Spleen (tissue), 11 donors: Measurements from ENCODE around the gene OR5AN1. TPM values are rescaled to one million over a fixed set of nuclear protein-coding genes. Genes with fewer than 3 reads are reported as not detected.
"Not testable (repeated sequence)": the region's sequence is repeated elsewhere in the genome, so short reads cannot be mapped to it uniquely, and the experiment has no call there.

Experiments
- DNase-seq: peaks from one replicate; pipeline ENCODE4 v3.0.0-alpha.2; 2020
- H3K27ac ChIP-seq, 8 donors: fragments of 200-600 bp; sonication (generic) in 7 of 8; 1 replicate in 4 of 8; 2 replicates in 4 of 8; pipeline versions ENCODE4 v1.5.0 to v1.8.0; 2016 to 2021; ENCODE audit warnings: inconsistent platforms in 4 of 8, mild to moderate bottlenecking in 4 of 8, moderate library complexity in 1 of 8
- H3K27me3 ChIP-seq, 7 donors: fragments of 200-600 bp; sonication (generic) in 6 of 7; replicated peaks in 1 of 7; 1 replicate in 4 of 7; 2 replicates in 3 of 7; pipeline versions ENCODE4 v1.5.0 to v1.8.0; 2016 to 2021; ENCODE audit warnings: inconsistent platforms in 3 of 7, mild to moderate bottlenecking in 1 of 7
- H3K36me3 ChIP-seq, 6 donors: fragments of 200-600 bp; sonication (generic) in 5 of 6; 1 replicate in 4 of 6; 2 replicates in 2 of 6; pipeline versions ENCODE4 v1.5.0 to v1.8.0; 2016 to 2021; ENCODE audit warnings: inconsistent platforms in 2 of 6
- H3K4me1 ChIP-seq, 6 donors: fragments of 200-600 bp; sonication (generic) in 5 of 6; 1 replicate in 3 of 6; 2 replicates in 3 of 6; pipeline versions ENCODE4 v1.5.0 to v1.8.0; 2016 to 2021; ENCODE audit warnings: inconsistent platforms in 3 of 6
- H3K4me3 ChIP-seq, 8 donors: fragments of 200-600 bp; sonication (generic) in 7 of 8; 1 replicate in 4 of 8; 2 replicates in 4 of 8; pipeline versions ENCODE4 v1.5.0 to v1.8.0; 2016 to 2021; ENCODE audit warnings: inconsistent platforms in 4 of 8, mild to moderate bottlenecking in 4 of 8, moderate library complexity in 2 of 8
- H3K9me3 ChIP-seq, 8 donors: fragments of 200-600 bp; sonication (generic) in 7 of 8; 1 replicate in 4 of 8; 2 replicates in 4 of 8; pipeline versions ENCODE4 v1.5.0 to v1.8.0; 2016 to 2021; ENCODE audit warnings: inconsistent platforms in 4 of 8
- POLR2A ChIP-seq, 3 donors: fragments of 450-650 bp; IDR thresholded peaks; one replicate each; pipeline ENCODE4 v1.5.1; 2017; ENCODE audit warnings: antibody characterized with exemption in 3 of 3, mild to moderate bottlenecking in 1 of 3
- POLR2AphosphoS5 ChIP-seq, 3 donors: sonication (generic); formaldehyde crosslinking; IDR thresholded peaks; one replicate each; pipeline ENCODE4 v1.5.1; 2017; ENCODE audit warnings: antibody characterized with exemption in 3 of 3
- WGBS, 5 donors: extraction: QIAGEN DNeasy Blood & Tissue Kit in 3 of 5; methylation state at CpG; one replicate each; pipeline versions ENCODE4 v1.1.5 to v1.1.7; 2013 to 2018; 5-methylcytosine and 5-hydroxymethylcytosine counted together
- intact Hi-C: fragments of 100-400 bp; cut with DNase I; formaldehyde crosslinking; loops from one replicate; pipeline ENCODE4 v1.15.0; 2023; ENCODE audit warnings: low total_unique reads
- polyA plus RNA-seq, 3 donors: library from polyadenylated mRNA; stranded (reverse); fragments of 200-250 nt; gene quantifications; one replicate each; pipeline ENCODE4 v1.2.1, GENCODE V29; 2013
- total RNA-seq, 7 donors: library from RNA; depleted of rRNA in 3 of 7; stranded (reverse); fragments of >200 nt in 3 of 7; fragmentation: NEBNext Ultra II Directional in 4 of 7; extraction: Animal tissue kit (Norgen Biotek cat#: 25700) in 4 of 7; gene quantifications; one replicate each; pipeline versions ENCODE4 v1.1.0 to v1.2.1, GENCODE V29; 2016 to 2021
- TF ChIP-seq, protein P1 (sequence below), 11 experiments: fragments of 200-600 bp in 7 of 11; fragments of 450-650 bp in 4 of 11; sonication (generic) in 4 of 11; IDR thresholded peaks in 8 of 11; conservative IDR thresholded peaks in 3 of 11; 1 replicate in 7 of 11; 2 replicates in 4 of 11; pipeline versions ENCODE4 v1.4.0 to v1.8.0; 2016 to 2021; ENCODE audit warnings: antibody characterized with exemption in 11 of 11, inconsistent platforms in 4 of 11, mild to moderate bottlenecking in 1 of 11
- donor health status: healthy with polysubstance abuse.
- donor health status: DM: no; HTN: no; CAD: no; lungs with moderate emphysema.
- donor health status: DM: no; HTN: no; CAD: no.
- donor health status: Bipolar disorder and iron deficiency.
- donor health status: healthy.
- donor health status: DM: no; HTN: no; CAD: no.
- donor health status: DM: yes; HTN: yes; CAD: no.

Gene OR5AN1
- total and polyA plus RNA-seq, 10 donors, result under 0.01 to 0.26 (median 0.09) TPM; not detected in 6

GRCh38 chr11:59365232-59366018 lies 6.7 kb downstream of the OR5AN1 start:
- no peak overlapping the region for H3K4me3 ChIP-seq
- no peak overlapping the region for H3K27ac ChIP-seq
- H3K4me1 ChIP-seq, result peaks cover 0 to 17% (median 6%) of the 10 kb centered on the region in 6 donors
- intact Hi-C loops, result no loop called here
- DNase-seq, result no peak
- peaks cover 0 to 14% (median 9%) of the 10 kb centered on the region in 8 donors for H3K9me3 ChIP-seq
- no peaks in the 10 kb centered on the region for H3K36me3 ChIP-seq
- H3K27me3 ChIP-seq, result no peaks in the 10 kb centered on the region
- TF ChIP-seq POLR2AphosphoS5 (IDR thresholded peaks at IDR 0.05), result no peak
- TF ChIP-seq, protein P1, sequence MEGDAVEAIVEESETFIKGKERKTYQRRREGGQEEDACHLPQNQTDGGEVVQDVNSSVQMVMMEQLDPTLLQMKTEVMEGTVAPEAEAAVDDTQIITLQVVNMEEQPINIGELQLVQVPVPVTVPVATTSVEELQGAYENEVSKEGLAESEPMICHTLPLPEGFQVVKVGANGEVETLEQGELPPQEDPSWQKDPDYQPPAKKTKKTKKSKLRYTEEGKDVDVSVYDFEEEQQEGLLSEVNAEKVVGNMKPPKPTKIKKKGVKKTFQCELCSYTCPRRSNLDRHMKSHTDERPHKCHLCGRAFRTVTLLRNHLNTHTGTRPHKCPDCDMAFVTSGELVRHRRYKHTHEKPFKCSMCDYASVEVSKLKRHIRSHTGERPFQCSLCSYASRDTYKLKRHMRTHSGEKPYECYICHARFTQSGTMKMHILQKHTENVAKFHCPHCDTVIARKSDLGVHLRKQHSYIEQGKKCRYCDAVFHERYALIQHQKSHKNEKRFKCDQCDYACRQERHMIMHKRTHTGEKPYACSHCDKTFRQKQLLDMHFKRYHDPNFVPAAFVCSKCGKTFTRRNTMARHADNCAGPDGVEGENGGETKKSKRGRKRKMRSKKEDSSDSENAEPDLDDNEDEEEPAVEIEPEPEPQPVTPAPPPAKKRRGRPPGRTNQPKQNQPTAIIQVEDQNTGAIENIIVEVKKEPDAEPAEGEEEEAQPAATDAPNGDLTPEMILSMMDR (IDR thresholded peaks at IDR 0.05 in 8 of 11, conservative IDR thresholded peaks at IDR 0.05 in 3 of 11), result no peak
- no peak for TF ChIP-seq POLR2A (IDR thresholded peaks at IDR 0.05)

DNA sequence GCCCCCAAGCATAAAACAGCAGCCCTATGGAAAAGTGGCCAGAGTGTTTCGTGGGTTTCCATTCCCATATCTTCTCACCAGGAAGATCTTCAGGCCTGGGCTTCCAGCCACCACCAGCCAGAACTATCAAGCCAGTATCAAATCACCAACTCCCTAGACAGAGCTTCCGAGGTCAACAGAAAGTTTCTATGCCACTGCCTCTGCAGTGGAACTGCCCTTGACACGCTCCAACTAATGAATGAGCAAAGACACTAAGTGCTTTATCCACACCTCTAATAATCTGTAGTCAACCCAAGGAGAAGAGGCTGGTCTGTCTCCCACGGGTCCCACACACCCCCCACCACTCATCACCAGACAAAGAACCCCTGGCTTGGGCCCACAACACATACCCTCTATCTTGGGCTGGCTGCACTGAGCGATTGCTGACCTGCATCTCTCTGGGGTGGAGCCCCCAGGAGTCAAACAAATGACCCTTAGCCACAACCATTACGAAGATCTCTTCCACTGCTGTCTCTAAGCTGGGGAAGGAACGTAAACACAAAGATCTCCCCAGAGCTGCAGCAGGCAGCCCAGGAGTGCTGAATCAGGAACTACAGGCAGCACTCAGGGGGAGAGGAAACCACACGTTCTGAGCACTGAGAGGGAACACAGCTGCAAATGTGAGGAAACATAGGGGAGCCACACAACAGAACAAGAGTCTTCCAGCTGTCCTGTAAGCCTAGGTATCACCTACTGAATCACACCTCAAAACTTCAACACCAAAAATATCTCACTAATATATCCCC lies 9.7 kb downstream of the OR5AN1 start:
- Histone ChIP-seq H3K4me3 (no peak overlapping the region), H3K4me1 (peaks cover 0 to 17% (median 6%) of the 10 kb centered on the region in 6 donors), H3K27me3 (no peaks in the 10 kb centered on the region), H3K36me3 (no peaks in the 10 kb centered on the region), H3K27ac (no peak overlapping the region), H3K9me3 (peaks cover 0 to 34% (median 18%) of the 10 kb centered on the region in 8 donors)
- intact Hi-C loops, result no loop called here
- TF ChIP-seq POLR2AphosphoS5 (IDR thresholded peaks at IDR 0.05), result peak in 1 of 3 donors; percentile 30
- TF ChIP-seq, protein P1 (IDR thresholded peaks at IDR 0.05 in 8 of 11, conservative IDR thresholded peaks at IDR 0.05 in 3 of 11), result no peak
- WGBS, 5 donors, result 25 to 37% (median 35%) methylated on average over 7 to 8 of the region's 8 CpGs
- peak; percentile 58 for DNase-seq

GRCh38 chr11:59372324-59372723 lies 13.6 kb downstream of the OR5AN1 start:
- H3K4me3 ChIP-seq, H3K27me3 ChIP-seq, intact Hi-C loops, H3K27ac ChIP-seq, H3K36me3 ChIP-seq: not testable (repeated sequence)
- WGBS, 5 donors, result 19 to 60% (median 37%) methylated on average over 1 to 3 of the region's 3 CpGs
- peaks cover 0 to 17% (median 6%) of the 10 kb centered on the region in 6 donors for H3K4me1 ChIP-seq
- peak; percentile 54 for DNase-seq
- H3K9me3 ChIP-seq, result peaks cover 0 to 37% (median 18%) of the 10 kb centered on the region in 8 donors

DNA sequence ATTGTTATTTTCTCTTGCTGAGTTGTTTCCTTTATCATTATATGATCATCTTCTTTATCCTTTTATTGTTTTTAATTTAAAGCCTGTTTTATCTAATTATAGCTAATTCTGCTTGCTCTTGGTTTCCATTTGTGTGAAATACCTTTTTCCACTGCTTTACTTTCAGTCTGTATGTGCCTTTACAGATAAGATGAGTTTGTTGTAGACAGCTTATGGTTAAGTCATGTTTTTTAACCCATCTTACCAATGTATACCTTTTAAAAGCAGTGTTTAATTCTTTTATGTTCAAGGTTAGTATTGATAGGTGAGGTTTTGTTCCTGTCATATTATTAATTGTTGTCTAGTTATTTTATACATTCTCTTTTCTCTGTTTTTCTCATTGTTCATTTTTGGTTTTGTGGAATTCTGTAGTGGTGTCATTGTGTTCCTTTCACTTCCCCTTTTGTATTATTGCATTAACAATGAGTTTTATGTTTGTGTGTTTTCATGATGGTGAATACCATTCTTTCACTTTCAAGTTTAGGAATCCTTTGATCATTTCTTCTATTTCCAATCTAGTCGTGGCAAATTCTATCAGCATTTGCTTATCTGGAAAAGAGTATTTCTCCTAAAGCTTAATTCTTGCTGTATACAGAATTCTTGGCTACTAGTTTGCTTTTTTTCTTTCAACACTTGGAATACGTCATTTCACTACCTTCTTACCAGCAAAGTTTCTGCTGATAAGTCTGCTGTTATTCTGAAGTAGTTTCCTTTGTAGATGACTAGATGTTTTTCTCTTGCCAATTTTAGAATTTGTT lies 21.8 kb downstream of the OR5AN1 start:
- Histone ChIP-seq H3K9me3 (peaks cover 0 to 16% (median 10%) of the 10 kb centered on the region in 8 donors), H3K27ac (peak overlapping the region in 4 of 8 donors; percentile 13 to 55 (median 48)), H3K4me3 (peak overlapping the region in 1 of 8 donors; percentile 28), H3K4me1 (peaks cover 0 to 11% (median 0%) of the 10 kb centered on the region in 6 donors), H3K36me3 (no peaks in the 10 kb centered on the region), H3K27me3 (no peaks in the 10 kb centered on the region)
- no peak for TF ChIP-seq POLR2A (IDR thresholded peaks at IDR 0.05)
- TF ChIP-seq, protein P1 (IDR thresholded peaks at IDR 0.05 in 8 of 11, conservative IDR thresholded peaks at IDR 0.05 in 3 of 11), result no peak
- TF ChIP-seq POLR2AphosphoS5 (IDR thresholded peaks at IDR 0.05), result no peak
- WGBS, 5 donors, result 41 to 58% (median 53%) methylated on average over 2 of the region's 2 CpGs
- intact Hi-C loops, result no loop called here
- no peak for DNase-seq
